HG03108 (cell line): ENCODE data around the gene ELN.

ENCODE experiments used
- ATAC-seq: cut with Tn5 transposase; IDR thresholded peaks from one replicate; pipeline ENCODE4 v1.9.1; 2021; ENCODE audit warnings: moderate library complexity; ENCODE audit not compliant: unreplicated experiment

The ELN gene

DNA sequence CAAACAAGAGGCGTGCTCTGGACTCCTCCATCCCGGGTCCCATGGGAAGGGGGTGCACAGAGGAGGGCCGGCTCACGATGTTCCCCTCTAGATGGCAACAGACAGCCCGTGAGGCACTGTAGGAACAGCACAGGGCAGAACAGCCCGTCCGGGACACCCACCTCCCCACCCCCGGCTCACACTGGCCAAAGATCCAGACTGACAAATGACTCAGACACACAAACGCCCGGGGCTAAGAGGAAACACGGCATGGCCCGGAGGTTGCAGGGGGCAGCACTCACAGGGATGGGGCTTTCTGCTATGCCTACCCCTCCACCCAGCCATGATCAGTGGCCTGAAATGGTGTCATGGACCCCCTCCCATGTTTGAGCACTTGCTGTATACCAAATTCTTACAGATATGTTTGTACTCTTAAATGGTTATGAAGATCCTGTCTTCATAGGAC is 4.9 kb upstream of the ELN start:
- ATAC-seq: no peak

DNA sequence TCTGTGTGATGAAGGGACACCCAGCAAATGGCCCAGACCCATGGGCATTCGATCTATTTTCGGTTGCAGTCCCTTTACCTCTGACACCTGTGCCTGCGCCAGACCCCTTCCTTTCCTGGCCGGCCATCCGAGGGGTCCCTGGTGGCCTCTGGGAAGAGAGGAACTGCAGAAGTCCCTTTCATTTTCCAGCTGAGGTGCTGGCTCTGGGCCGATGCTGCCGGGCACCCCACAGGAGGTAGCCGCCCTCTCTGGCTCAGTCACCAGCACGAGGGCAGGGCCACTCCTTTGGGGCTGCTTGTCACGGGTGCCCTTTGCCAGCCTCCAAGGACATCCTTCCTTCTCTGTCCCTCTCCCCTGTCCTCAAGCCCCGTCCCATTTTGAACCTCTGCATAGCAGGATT is 4.2 kb upstream of the ELN start:
- no peak for ATAC-seq

DNA sequence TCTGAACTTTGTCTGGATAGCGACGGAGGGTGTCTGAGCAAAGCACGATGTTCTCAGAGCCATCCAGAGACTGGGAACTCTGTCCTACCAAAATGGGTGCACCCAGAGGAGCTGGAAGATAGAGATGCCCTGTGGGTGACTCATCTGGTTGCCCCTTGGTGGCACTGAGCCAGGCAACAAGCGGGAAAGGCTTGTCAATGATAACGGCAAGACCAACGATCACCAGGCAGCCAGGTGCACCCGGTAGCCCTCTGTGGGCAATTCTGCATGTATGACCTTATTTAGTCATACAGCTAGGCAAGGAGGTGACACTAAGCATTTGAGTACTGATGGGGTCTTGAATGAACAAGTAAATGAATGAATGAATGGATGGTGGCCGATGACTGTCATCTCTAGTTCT is 2.8 kb upstream of the ELN start:
- ATAC-seq: no peak

DNA sequence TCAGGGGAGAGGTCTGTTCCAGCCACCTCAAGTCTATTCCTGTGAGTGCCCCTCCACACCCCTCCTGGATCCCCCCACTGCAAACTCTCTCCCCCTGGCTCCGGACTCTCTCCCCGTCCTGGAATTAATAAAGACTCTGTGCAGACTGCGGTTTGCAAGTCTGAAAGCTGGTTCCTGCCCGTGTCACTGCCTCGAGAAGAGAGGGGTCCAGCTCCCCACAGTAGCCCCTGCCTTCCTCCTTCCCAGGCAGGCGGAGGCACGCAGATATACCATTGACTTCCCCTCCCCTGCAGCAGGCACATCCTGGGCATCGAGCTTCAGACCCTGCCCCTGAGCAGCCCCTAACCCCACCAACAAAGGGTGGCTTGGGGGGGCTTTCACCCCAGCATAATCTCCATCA is 2.2 kb upstream of the ELN start:
- no peak for ATAC-seq

DNA sequence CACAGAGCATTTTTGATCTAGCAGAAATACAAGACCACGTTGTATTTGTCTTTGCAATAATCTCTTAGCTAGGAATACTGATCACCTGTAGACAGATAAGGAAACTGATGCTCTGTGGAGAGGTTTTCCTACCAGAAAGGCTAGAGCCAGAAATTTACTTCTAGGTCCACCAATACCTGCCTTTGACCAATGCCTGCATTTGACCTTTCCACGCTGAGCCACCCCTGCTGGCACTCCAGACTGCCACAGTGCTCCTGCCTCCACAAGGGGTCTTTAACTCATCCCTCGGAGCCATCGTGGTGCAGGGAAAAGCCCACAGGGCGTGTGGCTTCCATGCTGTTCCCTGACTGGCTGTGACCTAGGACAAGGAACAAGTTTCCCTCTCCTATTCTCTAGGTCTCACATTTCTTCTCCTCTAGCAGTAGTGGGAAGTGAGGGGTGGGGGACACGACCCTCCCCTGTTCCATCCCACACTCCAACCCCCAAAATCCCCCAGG is 1.5 kb upstream of the ELN start:
- no peak for ATAC-seq

DNA sequence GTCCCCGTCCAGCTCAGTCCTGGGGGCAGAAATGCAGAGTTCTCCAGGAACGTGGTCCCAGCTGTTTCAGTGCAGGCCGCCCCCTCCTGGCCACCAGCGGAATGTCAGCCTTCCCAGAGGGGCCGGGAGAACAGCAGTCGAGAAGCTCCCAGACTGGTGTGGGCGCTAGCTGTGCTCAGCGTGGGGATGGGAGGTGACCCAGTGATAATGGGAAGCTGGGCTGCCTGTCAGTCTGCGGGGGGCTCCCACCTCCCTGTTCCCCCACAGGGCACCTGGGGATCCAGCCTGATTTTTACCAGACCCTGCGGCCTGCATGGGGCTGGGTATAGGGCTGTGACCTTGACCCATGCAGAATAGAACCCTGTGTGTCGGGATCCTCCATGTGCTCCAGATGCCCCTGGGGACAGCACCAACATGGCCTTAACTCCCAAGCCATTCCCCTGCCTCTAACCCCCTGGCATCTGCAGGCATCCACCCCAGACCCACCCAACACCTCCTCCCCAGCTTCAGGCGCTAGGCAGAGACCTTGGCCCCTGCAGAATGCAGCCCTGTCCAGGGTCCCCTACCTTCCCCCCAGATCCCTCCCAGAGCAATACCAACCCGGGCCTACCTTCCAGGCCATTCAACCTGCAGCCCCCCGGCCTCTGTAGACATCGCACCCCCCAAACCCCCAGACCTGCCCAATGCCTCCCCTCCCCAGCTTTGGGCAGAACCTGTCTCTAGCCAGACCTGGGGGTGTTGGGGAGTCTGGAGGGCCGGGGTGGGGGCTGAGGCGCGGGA is 880 bp upstream of the ELN start:
- ATAC-seq: peak; percentile 47

DNA sequence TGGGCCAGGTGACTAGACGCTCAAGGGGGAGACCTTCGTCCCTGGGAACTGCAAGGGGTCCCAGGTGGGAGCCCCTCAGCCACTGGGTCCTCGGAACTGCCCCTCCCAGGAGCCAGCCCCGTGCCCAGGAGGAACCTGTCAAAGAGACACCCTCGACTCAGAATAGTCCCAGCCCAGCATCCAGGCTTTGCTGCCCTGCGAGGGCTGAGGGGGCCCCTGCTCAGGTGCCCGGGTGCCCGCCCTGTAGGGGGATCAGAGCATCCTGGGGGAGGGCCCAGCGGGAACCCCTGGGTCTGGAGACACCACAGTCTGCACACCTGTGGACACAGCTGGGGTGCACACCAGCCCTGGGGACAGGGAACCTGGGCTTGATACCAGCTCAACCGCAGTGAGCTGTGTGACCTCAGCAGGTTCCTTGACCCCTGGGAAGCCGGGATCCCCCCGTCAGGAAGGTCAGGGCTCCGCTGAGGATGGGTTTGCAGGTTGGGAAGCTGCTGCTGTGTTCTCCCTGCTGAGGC is 407 bp downstream of the ELN start:
- no peak for ATAC-seq

DNA sequence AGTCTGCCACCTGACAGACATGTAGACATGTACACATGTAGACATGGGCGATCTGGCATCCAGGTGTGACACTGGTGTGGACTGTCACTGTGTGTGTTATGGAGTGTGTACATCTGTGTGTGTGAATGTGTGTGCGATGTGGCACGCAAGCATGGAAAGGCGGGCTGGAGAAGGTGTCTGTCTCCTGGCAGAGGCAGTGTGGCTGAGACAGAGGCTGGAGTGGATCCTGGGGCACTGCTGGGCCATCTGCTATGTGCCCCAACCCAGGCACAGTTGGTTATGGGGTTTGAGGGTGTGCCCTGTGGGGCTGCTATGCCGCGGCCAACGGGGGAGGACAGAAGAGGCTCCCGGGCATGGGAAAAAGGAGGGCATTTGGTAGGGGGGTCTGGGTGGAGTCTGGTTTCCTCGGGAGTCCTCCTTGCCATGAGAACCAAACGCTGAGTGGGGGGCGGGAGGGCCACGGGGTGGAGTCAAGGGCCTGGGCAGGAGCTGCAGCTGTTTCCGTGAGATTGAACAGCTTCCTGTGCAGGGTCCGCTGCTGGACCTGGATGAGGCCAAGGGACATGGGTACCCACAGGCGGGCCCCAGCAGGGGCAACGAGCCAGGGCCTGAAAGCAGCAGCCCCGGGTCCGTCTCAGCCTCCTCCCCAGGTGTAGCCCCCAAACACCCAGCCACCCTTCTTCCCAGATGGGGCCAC is 1.3 kb downstream of the ELN start:
- no peak for ATAC-seq

DNA sequence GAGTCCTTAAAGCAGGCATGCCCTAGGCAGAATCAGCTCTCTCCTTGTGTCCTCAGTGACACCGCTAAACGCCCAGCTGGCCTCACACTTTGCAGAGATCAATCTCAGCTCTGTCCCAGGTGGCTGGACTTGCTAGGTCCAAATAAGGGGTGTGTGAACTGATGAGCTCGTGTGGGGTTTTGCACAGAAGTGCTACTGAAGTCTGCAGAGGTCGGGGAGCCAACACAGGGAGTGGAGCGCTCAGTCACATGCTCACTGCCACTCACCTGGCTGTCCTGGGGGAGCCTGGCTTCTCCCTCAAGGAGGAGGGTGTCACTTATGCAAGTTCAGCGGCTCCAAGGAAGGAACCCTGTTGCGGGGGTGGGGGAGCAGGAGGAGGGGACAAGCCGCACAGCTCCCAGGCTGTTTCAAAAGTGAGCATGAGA is 2.0 kb downstream of the ELN start:
- no peak for ATAC-seq

DNA sequence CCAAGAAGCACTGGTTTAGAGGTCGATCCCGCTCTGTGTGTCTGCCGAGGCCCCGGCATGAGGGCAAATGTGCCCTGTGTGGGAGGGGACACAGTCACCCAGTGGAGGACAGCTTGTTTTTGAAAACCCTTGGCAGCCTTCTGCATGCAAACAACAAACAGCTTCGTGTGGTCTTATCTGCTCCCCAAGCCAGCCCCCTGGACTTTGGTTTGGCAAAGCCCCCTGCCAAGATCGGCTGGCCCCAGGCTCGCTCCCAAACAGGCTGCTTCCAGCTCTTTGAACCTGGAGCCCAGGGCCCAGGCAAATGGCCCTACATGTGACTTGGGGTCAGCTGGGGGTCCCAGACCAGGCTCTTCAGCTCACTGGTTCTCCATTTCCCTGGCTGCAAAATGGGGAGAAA is 2.9 kb downstream of the ELN start:
- no peak for ATAC-seq

DNA sequence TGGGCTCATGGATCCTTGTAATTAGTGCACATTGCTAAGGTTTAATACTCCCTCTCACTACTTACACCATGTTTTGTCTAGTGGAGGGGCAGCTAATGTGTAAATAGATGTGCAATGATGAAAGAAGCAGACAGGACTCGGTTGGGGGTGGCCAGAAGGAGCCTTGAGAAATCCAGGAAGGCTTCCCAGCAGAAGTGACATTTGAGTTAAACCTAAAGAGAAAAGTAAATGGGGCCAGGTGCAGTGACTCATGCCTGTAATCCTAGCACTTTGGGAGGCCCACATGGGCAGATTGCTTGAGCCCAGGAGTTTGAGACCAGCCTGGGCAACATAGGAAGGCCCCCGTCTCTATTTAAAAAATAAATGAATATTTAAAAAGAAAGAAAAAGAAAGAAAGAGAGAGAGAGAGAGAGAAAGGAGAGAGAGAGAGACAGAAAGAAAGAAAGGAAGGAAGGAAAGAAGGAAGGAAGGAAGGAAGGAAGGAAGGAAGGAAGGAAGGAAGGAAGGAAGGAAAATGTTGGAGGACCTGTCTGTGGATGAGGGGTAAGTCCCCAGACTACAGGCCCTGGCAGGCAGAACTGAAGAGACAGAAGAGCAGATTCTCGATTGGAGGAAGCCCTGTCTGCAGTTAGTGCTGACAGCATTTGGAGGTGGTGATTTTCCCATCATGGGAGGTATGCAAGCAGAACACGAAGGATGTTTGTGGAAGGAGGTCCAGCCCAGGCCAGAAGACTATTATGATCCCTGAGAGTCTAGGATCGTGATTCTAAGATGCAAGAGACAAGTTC is 3.6 kb downstream of the ELN start:
- ATAC-seq: no peak

DNA sequence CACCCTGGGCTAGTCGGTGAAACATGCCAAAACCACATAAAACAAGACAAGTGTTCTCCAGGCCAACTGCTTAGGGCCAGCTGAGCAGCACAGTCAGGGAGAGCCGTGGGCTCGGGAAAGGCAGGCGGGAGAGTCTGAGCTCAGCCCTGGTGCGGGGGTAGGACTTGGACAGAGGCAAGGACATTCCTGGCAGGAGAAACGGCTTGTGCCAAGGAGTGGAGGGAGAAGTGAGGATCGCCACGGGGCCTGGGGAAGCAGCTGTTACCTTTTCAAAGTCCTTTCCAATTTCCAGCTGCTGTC is 4.2 kb downstream of the ELN start:
- no peak for ATAC-seq

DNA sequence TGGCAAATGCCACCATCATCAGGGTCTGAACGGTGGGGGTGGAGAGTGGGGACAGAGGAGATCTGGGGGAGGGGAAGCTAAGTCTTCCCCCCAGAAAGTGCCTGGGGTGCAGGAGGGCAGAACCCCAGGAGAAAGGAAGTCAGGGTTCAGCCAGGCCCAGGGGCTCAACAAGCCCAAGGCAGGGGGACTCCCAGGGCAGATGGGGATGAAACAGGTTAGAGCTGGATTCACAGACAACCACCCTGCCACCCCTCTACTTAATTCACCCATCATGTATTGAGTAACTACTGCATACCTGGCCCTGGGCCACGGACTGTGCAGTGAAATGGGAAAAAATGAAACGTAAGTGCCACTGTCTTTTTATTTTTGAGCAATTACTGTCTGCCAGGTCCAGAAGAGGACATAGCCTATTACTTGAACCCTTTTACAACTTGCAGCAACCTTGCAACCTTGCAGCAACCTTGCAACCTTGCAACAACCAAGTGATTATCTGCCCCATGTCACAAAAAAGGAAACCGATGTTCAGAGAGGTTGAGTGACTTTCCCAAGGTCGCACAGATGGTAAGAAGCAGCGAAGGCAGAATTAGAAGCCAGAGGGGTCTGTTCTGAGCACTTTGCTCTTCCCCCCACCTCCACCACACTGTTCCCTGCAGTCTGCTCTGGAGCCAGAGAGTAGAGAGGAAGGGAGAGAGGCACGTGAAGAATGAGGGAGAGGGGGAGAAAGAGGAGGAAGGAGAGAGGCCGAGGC is 4.8 kb downstream of the ELN start:
- ATAC-seq: no peak

DNA sequence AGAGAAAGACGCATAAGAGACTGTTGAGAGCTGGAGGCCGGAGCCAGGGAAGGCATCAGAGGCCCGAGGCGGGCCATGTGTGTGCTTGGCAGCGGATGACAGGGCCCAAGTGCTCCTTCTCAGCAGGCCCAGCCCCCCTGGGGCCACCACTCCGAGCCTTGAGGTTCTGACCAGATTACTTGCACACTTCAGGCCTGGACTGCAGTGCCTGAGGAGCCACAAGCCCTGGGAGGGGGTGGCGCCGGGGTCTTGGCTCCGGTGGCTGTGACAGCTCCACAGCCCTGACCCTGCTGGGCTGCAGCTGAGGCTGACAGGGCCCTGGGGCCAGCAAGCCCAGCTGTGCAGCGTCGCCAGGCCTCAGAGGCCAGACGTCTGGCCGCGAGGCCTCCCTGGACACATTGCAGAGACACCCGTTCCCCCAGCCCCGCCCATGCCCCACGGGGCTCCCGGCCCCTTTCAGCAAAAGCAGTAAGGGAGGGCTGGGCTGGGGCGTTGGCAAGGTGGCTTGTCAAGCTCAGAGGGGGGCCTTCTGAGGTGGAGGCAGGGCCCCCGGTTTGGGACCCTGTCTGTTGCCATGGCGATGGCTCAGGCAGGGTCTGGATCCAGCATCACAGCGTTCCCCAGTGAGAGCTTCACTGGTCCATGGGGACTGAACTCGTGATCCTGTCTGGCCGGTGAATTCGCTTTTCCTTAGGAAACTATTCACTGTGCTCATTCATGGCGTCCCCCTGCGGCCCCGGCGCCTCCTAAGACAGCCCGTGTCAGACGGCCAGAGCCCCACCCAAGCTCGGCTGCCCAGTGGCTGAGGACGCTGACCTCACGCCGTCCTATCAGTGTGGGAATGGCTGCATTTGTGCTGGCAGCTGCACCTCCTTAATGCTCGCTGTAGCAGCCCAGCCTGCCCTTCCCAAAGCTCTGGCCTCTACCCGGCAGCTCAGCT is 5.7 kb downstream of the ELN start:
- no peak for ATAC-seq

DNA sequence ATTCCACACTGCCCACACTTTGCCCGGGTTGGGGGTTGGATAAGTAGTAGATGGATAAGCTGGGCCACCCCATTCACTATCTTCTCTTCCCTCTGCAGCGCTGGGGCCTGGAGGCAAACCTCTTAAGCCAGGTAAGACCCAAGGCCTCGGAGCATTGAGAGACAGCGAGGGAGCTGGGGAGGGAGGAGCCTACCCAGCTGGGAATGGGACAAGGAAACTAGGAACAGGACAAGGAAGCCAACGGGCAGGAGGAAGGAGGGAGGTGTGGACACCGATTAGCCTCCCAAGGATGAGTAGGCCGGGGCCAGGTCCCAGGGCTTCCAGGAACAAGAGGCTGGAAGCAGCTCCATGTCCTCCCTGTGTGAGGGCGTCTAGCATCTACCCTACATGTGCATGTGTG is 9.6 kb downstream of the ELN start:
- no peak for ATAC-seq

DNA sequence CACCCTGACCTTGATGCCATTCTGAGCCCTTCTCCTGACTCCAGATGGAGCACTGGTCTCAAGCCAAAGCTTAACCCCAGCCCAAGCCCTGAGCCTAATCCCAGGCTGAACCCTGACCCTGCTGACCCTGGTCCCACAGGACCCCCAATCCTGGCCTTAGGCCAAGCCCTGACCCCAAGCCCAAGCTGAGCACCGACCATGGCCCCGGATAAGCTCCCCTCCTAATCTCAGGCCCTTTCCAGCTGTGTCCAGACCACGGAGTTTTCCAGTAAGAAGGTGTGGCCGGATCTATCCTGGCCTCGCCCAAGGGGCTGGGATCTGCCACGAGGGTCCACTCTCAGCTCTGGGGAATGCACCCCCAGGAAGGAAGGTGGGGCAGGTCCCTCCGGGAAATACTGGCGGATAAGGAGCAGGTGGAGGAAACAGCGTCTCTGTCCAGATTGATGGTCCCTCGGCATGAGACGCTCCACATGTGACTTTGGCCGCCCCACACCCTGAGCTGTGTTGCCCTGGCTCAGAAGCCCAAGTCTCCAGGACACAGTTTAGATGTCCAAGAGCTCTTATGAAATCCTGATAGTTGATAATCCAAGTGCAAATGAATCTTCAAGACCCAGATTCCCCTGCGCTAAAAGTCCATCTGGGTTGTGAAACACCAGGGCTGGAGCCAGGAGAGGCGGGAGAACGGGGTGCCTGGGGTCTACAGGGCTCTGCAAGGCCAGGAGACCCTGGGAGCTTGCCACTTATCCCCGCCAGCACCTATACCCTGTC is 10.4 kb downstream of the ELN start:
- ATAC-seq: no peak

DNA sequence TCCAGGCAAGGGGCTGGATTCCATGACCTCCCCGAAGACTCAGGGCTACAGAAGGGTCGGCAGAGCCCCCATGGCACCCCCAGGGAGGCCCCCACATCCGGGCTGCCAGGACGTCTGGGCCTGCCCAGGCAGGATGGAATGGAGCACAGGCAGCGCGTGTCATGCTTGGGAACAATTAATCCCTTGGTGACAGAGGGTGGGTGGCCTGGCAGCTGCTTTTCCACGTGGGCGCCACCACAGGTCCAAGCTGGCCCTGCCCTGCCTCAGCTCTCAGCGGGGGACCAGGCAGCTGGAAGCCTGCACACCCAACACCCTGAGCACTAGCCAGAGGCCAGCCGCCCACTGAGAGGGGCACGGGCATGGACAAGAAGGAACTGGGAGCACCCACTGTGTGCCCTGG is 11.4 kb downstream of the ELN start:
- no peak for ATAC-seq

DNA sequence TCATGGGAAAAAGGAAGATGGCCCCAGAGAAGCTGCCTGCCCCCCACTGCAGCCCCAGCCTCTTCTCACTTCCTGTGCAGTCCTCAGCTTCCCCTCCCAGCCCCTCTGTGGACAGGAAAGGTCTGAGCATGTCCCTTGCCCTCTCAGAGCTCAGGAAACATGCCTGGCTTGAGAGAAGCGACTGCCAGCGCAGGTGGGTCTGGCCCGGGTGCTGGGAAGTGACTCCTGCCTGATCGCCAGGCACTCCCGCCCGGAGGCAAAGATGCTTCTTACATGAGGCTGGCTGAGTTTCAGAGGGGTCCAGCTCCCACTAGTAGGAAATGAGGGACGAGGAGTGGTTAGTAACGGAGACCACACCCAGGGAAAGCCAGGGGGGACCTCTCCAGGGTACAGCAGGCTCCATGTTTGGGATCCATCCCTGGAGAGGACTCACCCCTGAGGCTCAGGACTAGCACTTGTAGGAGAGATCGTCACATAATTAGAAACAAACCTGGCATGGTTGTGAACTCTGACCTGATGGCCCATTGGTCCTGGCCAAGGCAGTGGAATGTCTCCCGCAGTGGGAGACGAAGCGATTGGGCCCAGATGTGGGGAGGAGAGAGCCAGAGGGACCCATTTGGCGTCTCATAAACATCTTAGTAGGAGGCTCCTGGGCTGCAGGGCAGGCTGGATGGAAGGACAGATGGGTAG is 12.3 kb downstream of the ELN start:
- no peak for ATAC-seq
